GM19351 (cell line): ENCODE measurements around the gene PODXL2.

Source experiments
- ATAC-seq: cut with Tn5 transposase; IDR thresholded peaks from one replicate; pipeline ENCODE4 v1.9.1; 2021; ENCODE audit warnings: mild to moderate bottlenecking, moderate library complexity; ENCODE audit not compliant: unreplicated experiment

The PODXL2 gene

DNA sequence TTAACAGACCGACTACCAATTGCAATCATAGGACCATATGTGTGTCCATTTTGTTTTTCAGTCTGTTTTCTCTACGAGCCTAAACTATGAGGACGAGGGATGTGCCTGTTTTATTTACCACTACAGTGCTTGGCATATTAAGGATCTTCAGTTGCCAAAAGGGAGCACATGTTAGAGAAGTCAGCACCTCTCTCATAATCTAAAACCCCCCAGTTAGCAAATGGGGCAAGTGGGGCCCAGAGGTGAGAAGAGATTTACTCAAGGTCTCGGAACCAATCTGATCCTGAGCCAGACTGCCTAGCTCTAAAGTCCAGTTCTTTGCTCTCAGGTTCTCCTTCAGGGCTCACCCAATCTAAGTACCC lies 578 bp upstream of the PODXL2 start:
- ATAC-seq: no peak

- ATAC-seq: peak; percentile 25
These were observed 750 bp downstream of the PODXL2 start for GRCh38 chr3:127629467-127630403.

- no peak for ATAC-seq
These were observed 2.1 kb downstream of the PODXL2 start for GRCh38 chr3:127630811-127631714.

DNA sequence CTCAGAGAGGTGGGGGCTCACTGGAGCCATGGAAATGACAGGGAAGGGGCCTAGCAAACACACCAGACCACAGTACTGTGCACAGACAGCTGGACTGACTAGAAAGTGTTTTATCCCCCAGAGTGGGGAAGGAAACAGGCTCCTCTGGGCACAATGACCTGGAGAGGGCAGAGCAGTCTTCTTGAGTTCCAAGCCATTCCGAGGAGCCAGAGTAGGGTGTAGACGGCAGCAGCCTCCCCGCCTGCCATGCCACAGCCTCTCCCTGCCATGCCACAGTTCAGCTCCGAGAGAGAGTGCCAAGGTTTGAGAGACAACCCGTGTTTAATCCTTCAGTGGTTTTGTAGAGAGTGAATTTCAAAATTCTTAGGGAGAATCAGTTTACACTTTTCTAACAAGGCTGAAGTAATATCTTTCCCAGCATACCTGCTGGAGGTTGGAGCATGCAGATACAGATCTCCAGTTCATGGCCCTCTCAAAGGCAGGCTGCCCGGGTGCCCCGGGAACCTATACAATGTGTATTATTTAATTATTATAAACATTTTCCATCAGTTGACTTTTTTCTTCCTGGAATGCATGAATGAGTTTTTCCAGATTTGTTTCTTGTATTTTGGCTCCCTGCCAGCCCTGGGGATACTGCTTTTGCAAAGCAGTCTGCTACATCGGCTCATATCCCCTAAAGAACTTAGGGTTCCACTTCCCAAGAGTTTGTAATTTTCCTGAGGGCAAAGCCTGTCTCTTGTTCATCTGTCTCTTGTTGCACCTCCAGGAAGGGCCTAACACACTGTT lies 3.2 kb downstream of the PODXL2 start:
- no peak for ATAC-seq

GRCh38 chr3:127634653-127635052 lies 5.7 kb downstream of the PODXL2 start:
- no peak for ATAC-seq

- no peak for ATAC-seq
These were observed 8.6 kb downstream of the PODXL2 start for GRCh38 chr3:127637546-127637945.

- ATAC-seq: no peak
These were observed 9.0 kb downstream of the PODXL2 start for GRCh38 chr3:127637971-127638370.

- ATAC-seq: no peak
These were observed 10.4 kb downstream of the PODXL2 start for GRCh38 chr3:127639173-127640041.

DNA sequence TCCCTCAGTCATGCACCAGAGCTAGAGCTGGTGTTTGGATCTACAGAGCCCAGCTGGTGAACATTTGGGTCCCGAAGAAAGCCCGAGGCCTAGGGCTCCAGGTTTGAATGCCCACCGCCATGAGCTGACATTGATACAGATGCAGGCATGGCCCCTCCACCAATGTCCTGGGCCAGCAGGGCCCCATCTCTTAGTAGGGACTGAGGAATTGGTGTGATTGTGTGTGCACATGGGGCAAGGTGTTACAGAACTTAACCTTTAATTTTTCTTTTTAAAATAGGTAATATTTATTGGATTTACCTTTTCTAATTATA lies 11.0 kb downstream of the PODXL2 start:
- no peak for ATAC-seq

- ATAC-seq: no peak
These were observed 15.8 kb downstream of the PODXL2 start for GRCh38 chr3:127644641-127645370.

- ATAC-seq: no peak
These were observed 16.5 kb downstream of the PODXL2 start for GRCh38 chr3:127645371-127646015.

DNA sequence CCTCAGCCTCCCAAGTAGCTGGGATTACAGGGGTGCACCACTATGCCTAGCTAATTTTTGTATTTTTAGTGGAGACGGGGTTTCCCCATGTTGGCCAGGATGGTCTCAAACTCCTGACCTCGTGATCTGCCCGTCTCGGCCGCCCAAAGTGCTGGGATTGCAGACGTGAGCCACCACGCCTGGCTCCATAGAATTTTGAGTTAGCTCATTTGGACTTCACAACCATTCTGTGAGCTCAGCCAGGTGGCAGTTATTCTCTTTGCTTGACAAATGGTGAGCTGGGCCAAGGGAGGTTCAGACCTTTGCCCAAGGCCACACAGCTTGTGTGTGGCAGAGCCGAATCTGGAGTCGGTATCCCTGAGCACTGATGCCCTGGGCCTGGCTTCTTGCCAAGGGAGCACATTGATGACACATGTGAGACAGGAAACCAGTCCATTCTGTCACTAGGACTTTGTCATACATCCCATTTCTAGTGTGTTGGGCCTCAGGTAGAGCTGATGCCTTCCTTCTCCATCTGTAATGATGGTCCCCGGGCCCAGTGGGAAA lies 17.6 kb downstream of the PODXL2 start:
- ATAC-seq: no peak

DNA sequence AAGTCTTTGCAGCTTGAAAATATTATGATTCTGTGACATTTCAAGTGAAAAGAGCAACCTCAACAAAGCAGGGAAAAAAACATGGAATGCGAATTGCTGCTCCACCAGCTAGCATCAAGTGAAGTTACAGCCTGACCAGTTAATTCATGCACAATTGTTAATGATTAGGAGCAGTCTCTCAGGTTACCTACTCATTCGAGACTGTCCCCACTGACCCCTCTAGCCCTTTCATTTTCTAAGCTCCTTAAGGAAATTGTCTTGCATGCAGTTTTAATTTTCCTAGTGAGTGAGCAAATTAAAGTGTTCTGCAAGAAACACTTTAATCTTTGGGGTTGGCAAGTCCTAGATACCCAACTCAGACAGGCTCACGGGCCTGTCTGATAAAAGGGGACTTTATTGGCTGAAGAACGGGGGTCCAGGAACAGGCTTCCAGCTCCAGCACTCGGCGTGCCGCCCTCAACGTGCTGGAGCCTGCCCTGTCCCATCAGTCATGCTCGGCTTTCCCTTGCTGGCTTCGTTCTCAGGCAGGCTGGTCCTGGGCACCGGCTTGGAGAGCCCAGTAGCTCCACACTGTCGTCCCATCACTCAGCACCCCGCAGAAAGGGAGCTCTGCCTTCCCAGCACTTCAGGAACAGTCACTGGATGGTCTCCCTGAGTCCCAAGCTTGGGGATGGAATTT lies 18.3 kb downstream of the PODXL2 start:
- ATAC-seq: no peak

DNA sequence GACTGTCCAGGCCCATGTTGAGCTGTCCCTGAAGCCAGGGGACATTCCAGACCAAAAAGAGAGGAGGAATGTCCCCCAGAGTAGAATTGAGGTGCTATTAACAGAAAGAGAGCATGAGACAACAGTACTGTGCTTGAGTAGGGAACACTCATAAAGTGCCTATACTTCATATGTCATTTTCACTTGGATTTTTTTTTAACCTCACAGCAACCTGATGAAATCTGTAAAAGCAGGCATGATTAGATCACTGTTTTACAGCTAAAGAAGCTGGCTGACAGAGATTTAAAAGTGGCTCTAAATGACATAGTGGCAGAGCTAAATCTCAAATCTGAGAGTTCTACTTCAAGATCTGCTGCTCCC lies 18.8 kb downstream of the PODXL2 start:
- ATAC-seq: no peak

- no peak for ATAC-seq
These were observed 21.3 kb downstream of the PODXL2 start for GRCh38 chr3:127650236-127650635.

DNA sequence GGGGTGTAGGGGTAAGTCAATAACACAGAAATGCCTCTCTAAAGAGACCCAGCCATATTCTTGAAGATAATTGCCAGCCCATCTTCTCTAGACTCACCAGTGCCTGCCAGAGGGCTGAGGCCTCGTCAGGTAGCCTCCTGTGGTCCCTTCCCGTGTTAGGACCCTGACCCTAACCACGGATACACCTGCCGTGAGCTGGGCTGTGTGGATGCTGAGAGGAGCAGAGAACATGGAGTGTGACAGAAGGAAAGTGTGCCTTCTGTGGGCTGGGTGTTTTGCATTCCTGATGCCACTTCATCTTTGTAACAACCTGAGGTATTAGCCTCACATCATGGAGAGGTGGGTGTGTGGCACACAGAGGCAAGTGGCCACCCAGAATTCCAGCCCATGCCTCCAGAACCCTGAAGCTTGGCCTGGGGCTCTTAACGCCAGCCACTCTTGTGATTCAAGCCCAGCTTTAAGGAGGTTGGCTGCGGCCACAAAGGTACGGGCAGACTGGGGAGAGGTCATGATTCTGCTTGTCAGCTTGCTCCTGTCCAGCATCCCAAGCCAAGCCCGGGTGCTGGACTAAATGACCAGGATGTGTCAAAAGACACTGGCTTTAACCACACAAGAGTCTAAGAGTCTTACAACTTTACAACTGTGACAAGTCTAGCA lies 22.7 kb downstream of the PODXL2 start:
- no peak for ATAC-seq

GRCh38 chr3:127652246-127652995 lies 23.4 kb downstream of the PODXL2 start:
- ATAC-seq: no peak
